SK-N-SH treated with all-trans-retinoic acid at 6 μM for 48 hours (cell line): ENCODE measurements around the gene CLPSL2.

Experiments used
- ATAC-seq: fragments of 200-7000 bp; cut with Tn5 transposase; 3 replicates; pipeline ENCODE4 v1.9.1; 2020; ENCODE audit warnings: mild to moderate bottlenecking, moderate library complexity
- ESRRG ChIP-seq: fragments of 250-450 bp; sonication (Bioruptor Pico); IDR thresholded peaks from 2 replicates; pipeline ENCODE4 v1.6.1; 2021; ENCODE audit warnings: mild to moderate bottlenecking
- GLIS3 ChIP-seq: fragments of 250-450 bp; sonication (Bioruptor Pico); IDR thresholded peaks from 2 replicates; pipeline ENCODE4 v1.5.0; 2020; ENCODE audit warnings: mild to moderate bottlenecking, moderate library complexity
- ISL1 ChIP-seq: fragments of 250-450 bp; sonication (Bioruptor Pico); IDR thresholded peaks from 2 replicates; pipeline ENCODE4 v2.1.2; 2022; ENCODE audit warnings: mild to moderate bottlenecking, moderate library complexity
- OSR1 ChIP-seq: fragments of 250-450 bp; sonication (Bioruptor Pico); IDR thresholded peaks from 2 replicates; pipeline ENCODE4 v1.8.0; 2022; ENCODE audit warnings: moderate library complexity, mild to moderate bottlenecking, inconsistent platforms
- PPARA ChIP-seq: fragments of 250-450 bp; sonication (Bioruptor Pico); IDR thresholded peaks from 2 replicates; pipeline ENCODE4 v1.5.0; 2020; ENCODE audit warnings: mild to moderate bottlenecking, borderline replicate concordance
- RARB ChIP-seq: fragments of 250-450 bp; sonication (Bioruptor Pico); IDR thresholded peaks from 2 replicates; pipeline ENCODE4 v1.8.0; 2021; ENCODE audit warnings: mild to moderate bottlenecking, moderate library complexity
- SNAI2 ChIP-seq: fragments of 250-450 bp; sonication (Bioruptor Pico); IDR thresholded peaks from 2 replicates; pipeline ENCODE4 v1.5.0; 2020; ENCODE audit warnings: mild to moderate bottlenecking, moderate library complexity
- TCF4 ChIP-seq: fragments of 250-450 bp; sonication (Bioruptor Pico); IDR thresholded peaks from 2 replicates; pipeline ENCODE4 v1.8.0; 2021; ENCODE audit warnings: mild to moderate bottlenecking, moderate library complexity, borderline replicate concordance
- TOX ChIP-seq: fragments of 250-450 bp; sonication (Bioruptor Pico); IDR thresholded peaks from 2 replicates; pipeline ENCODE4 v1.8.0; 2021; ENCODE audit warnings: mild to moderate bottlenecking, moderate library complexity, borderline replicate concordance
- ZC3H10 ChIP-seq: fragments of 250-450 bp; sonication (Bioruptor Pico); IDR thresholded peaks from 2 replicates; pipeline ENCODE4 v1.5.1; 2021; ENCODE audit warnings: mild to moderate bottlenecking, moderate library complexity
- ZFP3 ChIP-seq: fragments of 250-450 bp; sonication (Bioruptor Pico); IDR thresholded peaks from 2 replicates; pipeline ENCODE4 v1.5.0; 2020; ENCODE audit warnings: mild to moderate bottlenecking, moderate library complexity
- ZFP30 ChIP-seq: fragments of 450-650 bp; formaldehyde crosslinking; IDR thresholded peaks from 2 replicates; pipeline ENCODE4 v1.5.0; 2022; ENCODE audit warnings: mild to moderate bottlenecking, moderate library complexity
- ZNF70 ChIP-seq: fragments of 450-650 bp; formaldehyde crosslinking; IDR thresholded peaks from 2 replicates; pipeline ENCODE4 v1.5.0; 2020; ENCODE audit warnings: mild to moderate bottlenecking, moderate library complexity
- ZNF8 ChIP-seq: fragments of 450-650 bp; formaldehyde crosslinking; IDR thresholded peaks from 2 replicates; pipeline ENCODE4 v1.5.0; 2020; ENCODE audit warnings: mild to moderate bottlenecking, moderate library complexity
- TF ChIP-seq, protein P1 (sequence below): fragments of 250-450 bp; sonication (Bioruptor Pico); IDR thresholded peaks from 2 replicates; pipeline ENCODE4 v1.8.0; 2021; ENCODE audit warnings: low read depth, mild to moderate bottlenecking, moderate library complexity, borderline replicate concordance
- TF ChIP-seq, protein P2 (sequence below): fragments of 250-450 bp; sonication (Bioruptor Pico); IDR thresholded peaks from 2 replicates; pipeline ENCODE4 v1.5.1; 2021; ENCODE audit warnings: mild to moderate bottlenecking, moderate library complexity
- TF ChIP-seq, protein P3 (sequence below): fragments of 250-450 bp; sonication (Bioruptor Pico); IDR thresholded peaks from 2 replicates; pipeline ENCODE4 v1.5.0; 2020; ENCODE audit warnings: mild to moderate bottlenecking, moderate library complexity
- TF ChIP-seq, protein P4 (sequence below): fragments of 250-450 bp; sonication (Bioruptor Pico); IDR thresholded peaks from 2 replicates; pipeline ENCODE4 v1.5.1; 2020; ENCODE audit warnings: low read depth, mild to moderate bottlenecking, moderate library complexity
- TF ChIP-seq, protein P5 (sequence below): fragments of 250-450 bp; sonication (Bioruptor Pico); IDR thresholded peaks from 2 replicates; pipeline ENCODE4 v1.8.0; 2020; ENCODE audit warnings: mild to moderate bottlenecking, moderate library complexity, borderline replicate concordance

The CLPSL2 gene, protein sequence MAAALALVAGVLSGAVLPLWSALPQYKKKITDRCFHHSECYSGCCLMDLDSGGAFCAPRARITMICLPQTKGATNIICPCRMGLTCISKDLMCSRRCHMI

DNA sequence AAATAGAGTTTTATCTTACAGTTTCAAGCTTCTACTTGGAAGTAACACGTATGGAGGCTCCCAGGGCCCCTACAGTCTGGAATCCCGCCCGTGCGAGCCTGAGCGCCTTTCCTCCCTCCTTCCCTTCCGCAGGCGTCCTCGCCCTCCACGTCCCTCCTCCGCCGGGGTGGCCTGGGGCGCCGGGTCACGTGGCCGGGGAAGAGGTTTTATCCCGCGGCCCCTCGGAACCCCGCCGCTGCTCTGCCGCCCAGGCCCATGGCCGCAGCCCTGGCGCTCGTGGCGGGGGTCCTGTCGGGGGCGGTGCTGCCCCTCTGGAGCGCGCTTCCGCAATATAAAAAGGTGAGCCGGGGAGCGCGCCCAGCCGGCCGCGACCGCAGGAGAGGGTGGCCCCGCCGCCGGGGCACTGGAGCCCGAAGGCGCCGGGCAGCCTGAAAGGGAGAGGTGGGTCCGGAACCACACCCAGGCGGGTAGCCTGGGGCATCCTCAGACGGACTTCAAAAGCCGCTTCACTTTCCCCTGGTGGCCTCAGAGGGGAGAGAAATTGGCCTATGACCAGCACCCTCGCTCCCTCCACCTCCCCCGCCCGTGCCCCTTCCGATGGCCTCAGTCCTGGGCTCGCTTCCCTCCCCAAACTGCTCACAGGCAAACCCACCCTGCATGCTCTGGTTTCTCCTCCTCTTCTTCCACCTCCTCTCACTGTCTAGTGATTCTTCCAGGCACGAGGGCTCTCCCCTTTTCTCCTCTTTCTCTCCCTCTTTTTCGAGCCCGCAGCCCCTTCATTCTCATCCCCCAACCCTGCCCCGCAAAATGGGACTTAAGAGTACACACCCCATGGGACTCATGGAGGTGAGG lies at the start of gene CLPSL2:
Gene CLPSL2 (plus strand): TSS at position 235 of the 852 bp plus-strand sequence. CDS start 21 bp downstream, at position 256.
- TF ChIP-seq, protein P1, sequence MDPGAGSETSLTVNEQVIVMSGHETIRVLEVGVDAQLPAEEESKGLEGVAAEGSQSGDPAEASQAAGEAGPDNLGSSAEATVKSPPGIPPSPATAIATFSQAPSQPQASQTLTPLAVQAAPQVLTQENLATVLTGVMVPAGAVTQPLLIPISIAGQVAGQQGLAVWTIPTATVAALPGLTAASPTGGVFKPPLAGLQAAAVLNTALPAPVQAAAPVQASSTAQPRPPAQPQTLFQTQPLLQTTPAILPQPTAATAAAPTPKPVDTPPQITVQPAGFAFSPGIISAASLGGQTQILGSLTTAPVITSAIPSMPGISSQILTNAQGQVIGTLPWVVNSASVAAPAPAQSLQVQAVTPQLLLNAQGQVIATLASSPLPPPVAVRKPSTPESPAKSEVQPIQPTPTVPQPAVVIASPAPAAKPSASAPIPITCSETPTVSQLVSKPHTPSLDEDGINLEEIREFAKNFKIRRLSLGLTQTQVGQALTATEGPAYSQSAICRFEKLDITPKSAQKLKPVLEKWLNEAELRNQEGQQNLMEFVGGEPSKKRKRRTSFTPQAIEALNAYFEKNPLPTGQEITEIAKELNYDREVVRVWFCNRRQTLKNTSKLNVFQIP (CRISPR knock-in tag): no peak
- TF ChIP-seq PPARA (CRISPR knock-in tag) (no peak), GLIS3 (CRISPR knock-in tag) (no peak), ZNF70 (CRISPR knock-in tag) (no peak), RARB (CRISPR knock-in tag) (no peak), SNAI2 (CRISPR knock-in tag) (no peak), ZC3H10 (CRISPR knock-in tag) (no peak), ZFP3 (no peak)
- ATAC-seq: peak; percentile 62

DNA sequence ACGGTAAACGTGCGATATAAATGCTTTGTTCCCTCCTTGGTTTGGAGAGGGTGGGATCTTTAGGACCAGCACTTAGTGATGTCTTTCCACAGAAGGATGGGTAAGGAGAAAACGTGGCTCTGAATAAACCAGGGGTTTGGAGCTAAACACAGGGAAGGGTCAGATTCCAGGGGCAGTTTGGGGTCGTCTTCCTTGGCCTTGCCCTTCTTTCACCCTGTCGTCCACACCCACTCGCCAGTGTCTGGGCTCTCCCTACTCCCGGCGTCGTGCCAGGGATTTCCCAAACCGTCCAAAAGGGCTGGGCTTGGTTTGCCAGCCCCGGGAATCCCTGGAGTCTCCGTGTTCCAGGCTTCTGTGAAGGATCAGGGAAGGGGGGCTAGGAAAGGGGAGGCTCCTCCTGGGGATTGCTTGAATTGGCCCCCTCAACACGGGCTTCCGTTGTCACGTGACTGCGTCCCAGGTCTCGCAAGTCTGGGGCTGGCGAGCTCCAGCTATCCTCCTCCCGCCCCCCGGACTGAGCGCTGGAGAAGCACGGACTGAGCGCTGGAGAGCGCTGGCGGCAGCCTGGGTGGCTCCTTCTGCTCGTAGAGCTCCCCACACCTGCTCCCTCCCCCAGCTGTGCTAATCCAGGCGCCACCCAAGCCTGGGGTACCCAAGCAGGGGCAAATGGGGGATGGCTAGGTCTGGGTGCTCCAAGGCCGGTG lies 49.0 kb upstream of the CLPSL2 start:
- ATAC-seq: peak; percentile 60
- no peak for TF ChIP-seq SNAI2 (CRISPR knock-in tag)
- no peak for TF ChIP-seq PPARA (CRISPR knock-in tag)
- TF ChIP-seq TOX (CRISPR knock-in tag): no peak
- TF ChIP-seq, protein P2, sequence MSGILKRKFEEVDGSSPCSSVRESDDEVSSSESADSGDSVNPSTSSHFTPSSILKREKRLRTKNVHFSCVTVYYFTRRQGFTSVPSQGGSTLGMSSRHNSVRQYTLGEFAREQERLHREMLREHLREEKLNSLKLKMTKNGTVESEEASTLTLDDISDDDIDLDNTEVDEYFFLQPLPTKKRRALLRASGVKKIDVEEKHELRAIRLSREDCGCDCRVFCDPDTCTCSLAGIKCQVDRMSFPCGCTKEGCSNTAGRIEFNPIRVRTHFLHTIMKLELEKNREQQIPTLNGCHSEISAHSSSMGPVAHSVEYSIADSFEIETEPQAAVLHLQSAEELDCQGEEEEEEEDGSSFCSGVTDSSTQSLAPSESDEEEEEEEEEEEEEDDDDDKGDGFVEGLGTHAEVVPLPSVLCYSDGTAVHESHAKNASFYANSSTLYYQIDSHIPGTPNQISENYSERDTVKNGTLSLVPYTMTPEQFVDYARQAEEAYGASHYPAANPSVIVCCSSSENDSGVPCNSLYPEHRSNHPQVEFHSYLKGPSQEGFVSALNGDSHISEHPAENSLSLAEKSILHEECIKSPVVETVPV (CRISPR knock-in tag): no peak
- no peak for TF ChIP-seq ZFP30
- TF ChIP-seq RARB (CRISPR knock-in tag): no peak
- TF ChIP-seq, protein P3, sequence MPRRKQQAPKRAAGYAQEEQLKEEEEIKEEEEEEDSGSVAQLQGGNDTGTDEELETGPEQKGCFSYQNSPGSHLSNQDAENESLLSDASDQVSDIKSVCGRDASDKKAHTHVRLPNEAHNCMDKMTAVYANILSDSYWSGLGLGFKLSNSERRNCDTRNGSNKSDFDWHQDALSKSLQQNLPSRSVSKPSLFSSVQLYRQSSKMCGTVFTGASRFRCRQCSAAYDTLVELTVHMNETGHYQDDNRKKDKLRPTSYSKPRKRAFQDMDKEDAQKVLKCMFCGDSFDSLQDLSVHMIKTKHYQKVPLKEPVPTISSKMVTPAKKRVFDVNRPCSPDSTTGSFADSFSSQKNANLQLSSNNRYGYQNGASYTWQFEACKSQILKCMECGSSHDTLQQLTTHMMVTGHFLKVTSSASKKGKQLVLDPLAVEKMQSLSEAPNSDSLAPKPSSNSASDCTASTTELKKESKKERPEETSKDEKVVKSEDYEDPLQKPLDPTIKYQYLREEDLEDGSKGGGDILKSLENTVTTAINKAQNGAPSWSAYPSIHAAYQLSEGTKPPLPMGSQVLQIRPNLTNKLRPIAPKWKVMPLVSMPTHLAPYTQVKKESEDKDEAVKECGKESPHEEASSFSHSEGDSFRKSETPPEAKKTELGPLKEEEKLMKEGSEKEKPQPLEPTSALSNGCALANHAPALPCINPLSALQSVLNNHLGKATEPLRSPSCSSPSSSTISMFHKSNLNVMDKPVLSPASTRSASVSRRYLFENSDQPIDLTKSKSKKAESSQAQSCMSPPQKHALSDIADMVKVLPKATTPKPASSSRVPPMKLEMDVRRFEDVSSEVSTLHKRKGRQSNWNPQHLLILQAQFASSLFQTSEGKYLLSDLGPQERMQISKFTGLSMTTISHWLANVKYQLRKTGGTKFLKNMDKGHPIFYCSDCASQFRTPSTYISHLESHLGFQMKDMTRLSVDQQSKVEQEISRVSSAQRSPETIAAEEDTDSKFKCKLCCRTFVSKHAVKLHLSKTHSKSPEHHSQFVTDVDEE: 0 out of 2 replicates have a peak, but pooled peaks have one; percentile 17
- TF ChIP-seq ESRRG (CRISPR knock-in tag): no peak
- no peak for TF ChIP-seq ZNF8 (CRISPR knock-in tag)
- TF ChIP-seq OSR1 (CRISPR knock-in tag): no peak
- TF ChIP-seq ISL1 (CRISPR knock-in tag): no peak
- TF ChIP-seq, protein P4, sequence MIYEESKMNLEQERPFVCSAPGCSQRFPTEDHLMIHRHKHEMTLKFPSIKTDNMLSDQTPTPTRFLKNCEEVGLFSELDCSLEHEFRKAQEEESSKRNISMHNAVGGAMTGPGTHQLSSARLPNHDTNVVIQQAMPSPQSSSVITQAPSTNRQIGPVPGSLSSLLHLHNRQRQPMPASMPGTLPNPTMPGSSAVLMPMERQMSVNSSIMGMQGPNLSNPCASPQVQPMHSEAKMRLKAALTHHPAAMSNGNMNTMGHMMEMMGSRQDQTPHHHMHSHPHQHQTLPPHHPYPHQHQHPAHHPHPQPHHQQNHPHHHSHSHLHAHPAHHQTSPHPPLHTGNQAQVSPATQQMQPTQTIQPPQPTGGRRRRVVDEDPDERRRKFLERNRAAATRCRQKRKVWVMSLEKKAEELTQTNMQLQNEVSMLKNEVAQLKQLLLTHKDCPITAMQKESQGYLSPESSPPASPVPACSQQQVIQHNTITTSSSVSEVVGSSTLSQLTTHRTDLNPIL: no peak
- TF ChIP-seq, protein P5, sequence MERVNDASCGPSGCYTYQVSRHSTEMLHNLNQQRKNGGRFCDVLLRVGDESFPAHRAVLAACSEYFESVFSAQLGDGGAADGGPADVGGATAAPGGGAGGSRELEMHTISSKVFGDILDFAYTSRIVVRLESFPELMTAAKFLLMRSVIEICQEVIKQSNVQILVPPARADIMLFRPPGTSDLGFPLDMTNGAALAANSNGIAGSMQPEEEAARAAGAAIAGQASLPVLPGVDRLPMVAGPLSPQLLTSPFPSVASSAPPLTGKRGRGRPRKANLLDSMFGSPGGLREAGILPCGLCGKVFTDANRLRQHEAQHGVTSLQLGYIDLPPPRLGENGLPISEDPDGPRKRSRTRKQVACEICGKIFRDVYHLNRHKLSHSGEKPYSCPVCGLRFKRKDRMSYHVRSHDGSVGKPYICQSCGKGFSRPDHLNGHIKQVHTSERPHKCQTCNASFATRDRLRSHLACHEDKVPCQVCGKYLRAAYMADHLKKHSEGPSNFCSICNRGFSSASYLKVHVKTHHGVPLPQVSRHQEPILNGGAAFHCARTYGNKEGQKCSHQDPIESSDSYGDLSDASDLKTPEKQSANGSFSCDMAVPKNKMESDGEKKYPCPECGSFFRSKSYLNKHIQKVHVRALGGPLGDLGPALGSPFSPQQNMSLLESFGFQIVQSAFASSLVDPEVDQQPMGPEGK (CRISPR knock-in tag): peak; percentile 42; the same call in 1 of the 2 replicates
- no peak for TF ChIP-seq GLIS3 (CRISPR knock-in tag)
- TF ChIP-seq TCF4 (CRISPR knock-in tag): no peak
